ENCODE measurements around the gene SLC15A3.

Gene SLC15A3

DNA sequence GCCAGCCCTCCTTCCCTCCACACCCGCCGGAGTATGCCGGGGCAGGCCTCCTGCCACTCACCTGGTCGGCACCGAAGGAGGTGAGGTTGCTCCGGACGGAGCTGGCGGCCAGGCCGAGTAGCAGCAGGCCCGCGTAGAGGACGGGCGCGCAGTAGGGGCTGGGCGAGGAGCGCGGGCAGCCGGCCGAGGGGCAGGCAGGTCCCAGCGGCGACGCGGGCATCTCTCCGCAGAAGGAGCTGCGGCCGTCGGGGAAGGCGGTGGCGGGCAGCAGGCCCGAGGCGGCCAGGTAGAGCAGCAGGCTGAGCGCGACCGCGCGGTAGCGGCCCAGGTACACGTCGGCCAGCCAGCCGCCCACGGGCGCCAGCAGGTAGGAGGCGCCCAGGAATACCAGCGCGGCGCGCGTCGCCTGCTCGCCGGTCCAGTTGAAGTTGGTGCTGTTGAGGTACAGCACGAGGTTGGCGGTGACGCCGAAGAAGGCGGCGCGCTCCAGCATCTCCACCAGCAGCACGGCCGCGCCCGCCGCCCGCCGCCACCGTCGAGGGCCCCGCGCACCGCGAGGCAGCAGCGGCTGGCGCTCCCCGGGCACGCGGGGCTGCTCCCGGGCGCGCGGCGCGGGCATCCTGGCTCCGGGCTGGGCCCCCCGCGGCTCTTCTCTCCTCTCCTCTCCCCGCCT is 907 bp downstream of the SLC15A3 start:
- Histone ChIP-seq H3K27ac (no peak overlapping the region), H3K4me3 (ENCODE audit: low read depth, low read length) (no peak overlapping the region), H3K36me3 (replicated peaks) (no peaks in the 10 kb centered on the region), H3K27me3 (replicated peaks) (peaks cover 5% of the 10 kb centered on the region)
- TF ChIP-seq, protein P1, sequence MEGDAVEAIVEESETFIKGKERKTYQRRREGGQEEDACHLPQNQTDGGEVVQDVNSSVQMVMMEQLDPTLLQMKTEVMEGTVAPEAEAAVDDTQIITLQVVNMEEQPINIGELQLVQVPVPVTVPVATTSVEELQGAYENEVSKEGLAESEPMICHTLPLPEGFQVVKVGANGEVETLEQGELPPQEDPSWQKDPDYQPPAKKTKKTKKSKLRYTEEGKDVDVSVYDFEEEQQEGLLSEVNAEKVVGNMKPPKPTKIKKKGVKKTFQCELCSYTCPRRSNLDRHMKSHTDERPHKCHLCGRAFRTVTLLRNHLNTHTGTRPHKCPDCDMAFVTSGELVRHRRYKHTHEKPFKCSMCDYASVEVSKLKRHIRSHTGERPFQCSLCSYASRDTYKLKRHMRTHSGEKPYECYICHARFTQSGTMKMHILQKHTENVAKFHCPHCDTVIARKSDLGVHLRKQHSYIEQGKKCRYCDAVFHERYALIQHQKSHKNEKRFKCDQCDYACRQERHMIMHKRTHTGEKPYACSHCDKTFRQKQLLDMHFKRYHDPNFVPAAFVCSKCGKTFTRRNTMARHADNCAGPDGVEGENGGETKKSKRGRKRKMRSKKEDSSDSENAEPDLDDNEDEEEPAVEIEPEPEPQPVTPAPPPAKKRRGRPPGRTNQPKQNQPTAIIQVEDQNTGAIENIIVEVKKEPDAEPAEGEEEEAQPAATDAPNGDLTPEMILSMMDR (IDR thresholded peaks at IDR 0.05; ENCODE audit: low read depth, low read length, missing control alignments), result no peak
- in situ Hi-C loops (cut with HindIII; ENCODE audit: low pct_ligation_motif_present, low sequenced_read_pairs), result no loop called here
- DNase-seq, result no peak

DNA sequence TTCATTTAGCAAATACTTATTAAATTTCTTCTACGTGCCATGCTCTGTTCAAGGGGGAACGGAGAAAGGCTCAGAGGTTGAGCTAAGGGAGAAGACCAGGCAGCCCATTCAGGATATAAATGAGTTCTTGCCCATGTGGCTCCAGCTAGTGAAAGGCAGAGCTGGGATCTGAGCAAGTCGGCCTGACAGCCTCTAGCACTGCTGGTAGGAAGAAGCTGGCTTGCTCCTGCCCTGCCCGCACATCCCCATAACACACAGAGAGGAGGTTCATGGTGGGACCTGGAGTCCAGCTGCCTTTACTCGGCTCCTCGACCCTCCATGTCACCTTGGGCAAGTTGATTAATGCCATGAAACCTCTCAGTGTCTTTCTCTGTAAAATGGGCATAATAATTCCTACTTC is 2.0 kb downstream of the SLC15A3 start:
- Histone ChIP-seq H3K4me3 (ENCODE audit: low read depth, low read length) (no peak overlapping the region), H3K36me3 (replicated peaks) (no peaks in the 10 kb centered on the region), H3K27me3 (replicated peaks) (peaks cover 5% of the 10 kb centered on the region), H3K27ac (no peak overlapping the region)
- in situ Hi-C loops (cut with HindIII; ENCODE audit: low pct_ligation_motif_present, low sequenced_read_pairs), result no loop called here
- no peak for DNase-seq
- TF ChIP-seq, protein P1 (IDR thresholded peaks at IDR 0.05; ENCODE audit: low read depth, low read length, missing control alignments), result no peak

DNA sequence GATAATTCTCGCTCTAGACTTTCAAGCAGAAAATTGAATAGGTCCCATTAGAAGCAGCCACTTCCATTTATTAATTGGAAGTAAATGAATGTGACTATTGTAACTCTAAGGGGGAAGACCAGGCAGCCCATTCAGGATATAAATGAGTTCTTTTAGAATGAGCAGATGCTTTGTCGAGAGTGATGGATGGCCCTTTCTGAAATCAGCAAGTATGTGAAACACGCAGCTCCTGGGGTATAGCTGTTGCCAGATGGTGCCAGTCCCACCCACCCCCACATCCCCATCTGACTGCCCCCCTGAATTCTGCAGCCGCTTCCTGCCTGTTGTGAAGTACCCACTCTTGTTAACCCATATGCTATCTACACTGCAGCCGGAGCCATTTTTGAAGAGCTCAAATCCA is 3.7 kb downstream of the SLC15A3 start:
- H3K27ac ChIP-seq, result no peak overlapping the region
- in situ Hi-C loops (cut with HindIII; ENCODE audit: low pct_ligation_motif_present, low sequenced_read_pairs), result no loop called here

DNA sequence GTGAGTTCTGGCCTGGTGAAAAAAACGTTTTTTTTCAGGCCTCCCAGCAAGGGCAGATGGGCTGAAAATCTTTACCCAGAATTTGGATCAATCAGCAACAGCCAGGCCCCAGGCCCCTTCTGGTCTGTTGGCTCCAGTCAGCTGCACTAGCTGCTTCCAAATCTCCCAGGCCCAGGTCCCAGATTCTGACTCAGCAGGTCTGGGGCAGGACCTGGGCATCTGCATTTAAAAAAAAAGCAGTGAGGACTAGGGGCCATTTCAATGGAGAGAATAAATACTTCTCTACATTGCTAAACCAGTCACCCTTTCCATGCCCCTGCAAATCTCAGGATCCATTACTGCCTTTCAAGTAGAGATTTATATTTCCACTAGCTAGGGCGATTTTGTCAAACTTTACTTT is 4.3 kb downstream of the SLC15A3 start:
- no peaks in the 10 kb centered on the region for H3K36me3 ChIP-seq (replicated peaks)
- DNase-seq, result no peak
- no peak overlapping the region for H3K27ac ChIP-seq
- TF ChIP-seq, protein P1 (IDR thresholded peaks at IDR 0.05; ENCODE audit: low read depth, low read length, missing control alignments), result no peak
- no peak overlapping the region for H3K4me3 ChIP-seq (ENCODE audit: low read depth, low read length)
- in situ Hi-C loops (cut with HindIII; ENCODE audit: low pct_ligation_motif_present, low sequenced_read_pairs), result no loop called here
- peaks cover 5% of the 10 kb centered on the region for H3K27me3 ChIP-seq (replicated peaks)

More for the DNA sequence above, 3.7 kb downstream of the SLC15A3 start:
- no peak overlapping the region for H3K4me3 ChIP-seq (ENCODE audit: low read depth, low read length)
- no peak for DNase-seq
- H3K27me3 ChIP-seq (replicated peaks), result peaks cover 5% of the 10 kb centered on the region
- TF ChIP-seq, protein P1 (IDR thresholded peaks at IDR 0.05; ENCODE audit: low read depth, low read length, missing control alignments), result no peak
- no peaks in the 10 kb centered on the region for H3K36me3 ChIP-seq (replicated peaks)

DNA sequence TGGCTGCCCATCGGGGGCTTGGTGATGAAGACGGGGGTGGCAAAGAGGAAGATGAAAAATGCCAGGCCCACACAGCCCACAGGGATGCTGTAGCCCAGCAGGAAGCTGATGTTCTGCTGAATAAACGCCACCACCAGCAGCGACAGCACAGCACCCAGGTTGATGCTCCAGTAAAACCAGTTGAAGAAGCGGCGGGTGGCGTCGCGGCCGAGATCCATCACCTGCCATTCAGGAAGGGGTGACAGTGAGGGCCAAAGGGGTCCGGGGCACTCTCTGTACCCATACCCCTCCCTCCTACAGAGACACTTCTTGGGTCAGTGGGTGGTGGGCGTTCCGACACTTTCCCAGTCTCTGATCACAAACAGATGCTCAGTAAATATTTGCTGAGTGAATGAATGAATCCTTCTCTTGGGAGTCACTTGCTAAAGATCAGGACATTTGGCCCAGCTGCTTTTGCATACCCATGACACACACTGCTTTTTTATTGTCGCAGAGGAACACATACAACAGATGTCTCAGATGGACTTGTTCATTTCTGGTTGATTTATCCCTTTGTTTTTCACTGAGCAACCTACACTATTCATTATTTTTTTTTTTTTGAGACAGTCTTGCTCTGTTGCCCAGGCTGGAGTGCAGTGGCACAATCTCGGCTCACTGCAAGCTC is 5.2 kb downstream of the SLC15A3 start:
- H3K36me3 ChIP-seq (replicated peaks), result no peaks in the 10 kb centered on the region
- no peak overlapping the region for H3K27ac ChIP-seq
- TF ChIP-seq, protein P1 (IDR thresholded peaks at IDR 0.05; ENCODE audit: low read depth, low read length, missing control alignments), result no peak
- H3K27me3 ChIP-seq (replicated peaks), result peaks cover 5% of the 10 kb centered on the region
- in situ Hi-C loops (cut with HindIII; ENCODE audit: low pct_ligation_motif_present, low sequenced_read_pairs), result no loop called here
- H3K4me3 ChIP-seq (ENCODE audit: low read depth, low read length), result no peak overlapping the region
- no peak for DNase-seq

All from brain microvascular endothelial cell (primary cell).